KOPT-K1 (cell line): ENCODE results near the gene MED6.

ENCODE experiments used
- H3K27ac ChIP-seq: fragments of 200-600 bp; sonication (generic); 2 replicates; pipeline ENCODE4 v1.5.1; 2016; ENCODE audit warnings: antibody characterized with exemption, mild to moderate bottlenecking, low read depth, low read length; ENCODE audit not compliant: poor library complexity, severe bottlenecking
- H3K36me3 ChIP-seq: fragments of 200-600 bp; sonication (generic); 2 replicates; pipeline ENCODE4 v1.5.1; 2017; ENCODE audit warnings: antibody characterized with exemption, mild to moderate bottlenecking, low read length, moderate library complexity; ENCODE audit not compliant: insufficient read depth
- H3K9me3 ChIP-seq: fragments of 200-600 bp; sonication (generic); 2 replicates; pipeline ENCODE4 v1.5.1; 2017; ENCODE audit warnings: antibody characterized with exemption, low read length, mild to moderate bottlenecking; ENCODE audit not compliant: insufficient read depth, poor library complexity, severe bottlenecking

Gene MED6, protein sequence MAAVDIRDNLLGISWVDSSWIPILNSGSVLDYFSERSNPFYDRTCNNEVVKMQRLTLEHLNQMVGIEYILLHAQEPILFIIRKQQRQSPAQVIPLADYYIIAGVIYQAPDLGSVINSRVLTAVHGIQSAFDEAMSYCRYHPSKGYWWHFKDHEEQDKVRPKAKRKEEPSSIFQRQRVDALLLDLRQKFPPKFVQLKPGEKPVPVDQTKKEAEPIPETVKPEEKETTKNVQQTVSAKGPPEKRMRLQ

GRCh38 chr14:70600382-70601157 lies at the start of gene MED6:
Gene MED6 (minus strand): TSS chr14:70600655. CDS start chr14:70600637, 18 bp downstream.
- H3K36me3 ChIP-seq, result peaks cover 19% of the 10 kb centered on the region
- peak within 1 kb of the TSS; percentile 67 for H3K27ac ChIP-seq

GRCh38 chr14:70649803-70650202 lies 49.3 kb upstream of the MED6 start:
- H3K9me3 ChIP-seq, result no peaks in the 10 kb centered on the region
- H3K36me3 ChIP-seq, result no peaks in the 10 kb centered on the region
- H3K27ac ChIP-seq, result no peak overlapping the region

More at GRCh38 chr14:70600382-70601157, at the start of gene MED6:
- no peaks in the 10 kb centered on the region for H3K9me3 ChIP-seq

DNA sequence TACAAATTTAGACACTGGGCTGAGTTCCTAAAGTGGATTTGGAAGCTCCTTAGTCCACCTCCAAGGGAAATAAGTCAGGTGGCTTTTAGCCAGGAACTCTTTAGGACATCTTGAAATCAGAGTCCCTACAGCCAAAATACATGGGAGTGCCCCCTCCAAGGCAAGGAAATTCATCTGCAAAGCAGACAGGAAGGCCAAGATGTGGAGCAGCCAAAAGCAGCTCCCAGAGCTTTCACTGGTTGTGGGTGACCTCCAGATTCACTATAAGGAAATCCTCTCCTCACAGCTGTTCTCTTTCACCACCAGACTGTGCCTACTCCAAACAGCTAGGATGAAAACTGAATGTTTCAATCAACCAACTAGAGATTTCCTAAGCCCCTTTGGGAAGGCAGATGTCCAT lies 47.9 kb upstream of the MED6 start:
- Histone ChIP-seq H3K27ac (no peak overlapping the region), H3K36me3 (no peaks in the 10 kb centered on the region), H3K9me3 (no peaks in the 10 kb centered on the region)

GRCh38 chr14:70646705-70647104 lies 46.2 kb upstream of the MED6 start:
- Histone ChIP-seq H3K27ac (peak overlapping the region; percentile 32), H3K36me3 (no peaks in the 10 kb centered on the region), H3K9me3 (no peaks in the 10 kb centered on the region)

DNA sequence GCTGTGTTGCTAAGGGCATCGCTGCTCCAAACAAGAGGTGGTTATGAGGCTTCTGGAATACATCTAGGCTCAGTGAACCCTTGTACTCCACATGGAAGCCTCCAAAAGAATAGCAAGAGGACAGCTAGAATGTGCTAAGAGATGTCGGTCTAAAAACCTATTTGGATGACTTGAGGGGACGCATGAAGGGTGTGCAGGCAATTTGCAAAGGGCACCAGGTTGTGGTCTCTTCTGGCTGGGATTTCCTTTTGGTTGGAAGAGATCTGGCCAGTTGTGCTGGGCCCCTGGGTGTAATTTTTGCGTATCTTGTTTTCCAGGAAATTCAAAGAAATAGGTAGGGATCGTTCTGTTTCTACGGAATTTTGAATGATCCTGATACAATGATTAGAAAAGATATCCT lies 45.4 kb upstream of the MED6 start:
- Histone ChIP-seq H3K27ac (no peak overlapping the region), H3K9me3 (no peaks in the 10 kb centered on the region), H3K36me3 (no peaks in the 10 kb centered on the region)

- H3K27ac ChIP-seq, result no peak overlapping the region
- no peaks in the 10 kb centered on the region for H3K9me3 ChIP-seq
- no peaks in the 10 kb centered on the region for H3K36me3 ChIP-seq
Measured at GRCh38 chr14:70643967-70644366, 43.5 kb upstream of the MED6 start.

DNA sequence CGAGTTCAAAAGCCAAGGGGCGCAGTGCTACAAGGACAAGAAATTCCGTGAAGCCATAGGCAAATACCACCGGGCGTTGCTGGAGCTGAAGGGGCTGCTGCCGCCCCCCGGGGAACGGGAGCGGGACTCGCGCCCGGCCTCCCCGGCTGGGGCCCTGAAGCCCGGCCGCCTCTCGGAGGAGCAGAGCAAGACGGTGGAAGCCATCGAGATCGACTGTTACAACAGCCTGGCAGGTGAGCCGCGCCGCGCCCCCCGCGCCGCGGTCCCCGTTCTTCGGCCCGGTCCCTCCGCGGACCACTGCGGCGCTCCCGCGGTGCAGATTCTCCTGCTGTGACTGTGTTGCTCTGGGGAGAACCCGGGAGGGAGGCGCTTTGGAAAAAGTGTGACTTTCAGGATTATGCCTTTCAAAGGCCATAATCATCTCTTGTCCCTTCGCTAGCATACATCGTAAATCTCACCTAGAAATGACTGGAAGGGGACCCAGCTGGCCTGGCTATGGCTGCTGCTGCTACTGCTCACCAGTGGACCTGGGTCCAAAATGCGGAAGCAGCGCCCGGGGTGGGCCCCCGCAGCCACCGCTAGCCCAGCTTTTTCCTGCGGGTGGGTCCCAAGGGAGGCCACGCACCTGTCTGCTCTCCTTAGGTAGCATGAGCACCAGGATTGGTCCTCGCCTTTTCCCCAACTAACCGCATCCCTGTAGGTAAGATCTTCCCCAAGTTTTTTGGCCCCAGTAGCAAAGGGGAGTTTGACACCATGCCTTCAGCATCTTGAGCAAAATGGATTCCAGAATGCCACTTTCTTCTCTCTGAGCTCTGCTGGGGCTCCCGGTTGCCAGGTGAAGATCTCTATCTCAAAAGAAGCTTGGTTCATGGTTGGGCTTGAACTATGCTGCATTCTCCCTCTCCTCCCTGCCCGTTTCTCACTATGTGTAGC lies 42.1 kb upstream of the MED6 start:
- no peaks in the 10 kb centered on the region for H3K36me3 ChIP-seq
- H3K9me3 ChIP-seq, result no peaks in the 10 kb centered on the region
- H3K27ac ChIP-seq, result peak overlapping the region; percentile 35

DNA sequence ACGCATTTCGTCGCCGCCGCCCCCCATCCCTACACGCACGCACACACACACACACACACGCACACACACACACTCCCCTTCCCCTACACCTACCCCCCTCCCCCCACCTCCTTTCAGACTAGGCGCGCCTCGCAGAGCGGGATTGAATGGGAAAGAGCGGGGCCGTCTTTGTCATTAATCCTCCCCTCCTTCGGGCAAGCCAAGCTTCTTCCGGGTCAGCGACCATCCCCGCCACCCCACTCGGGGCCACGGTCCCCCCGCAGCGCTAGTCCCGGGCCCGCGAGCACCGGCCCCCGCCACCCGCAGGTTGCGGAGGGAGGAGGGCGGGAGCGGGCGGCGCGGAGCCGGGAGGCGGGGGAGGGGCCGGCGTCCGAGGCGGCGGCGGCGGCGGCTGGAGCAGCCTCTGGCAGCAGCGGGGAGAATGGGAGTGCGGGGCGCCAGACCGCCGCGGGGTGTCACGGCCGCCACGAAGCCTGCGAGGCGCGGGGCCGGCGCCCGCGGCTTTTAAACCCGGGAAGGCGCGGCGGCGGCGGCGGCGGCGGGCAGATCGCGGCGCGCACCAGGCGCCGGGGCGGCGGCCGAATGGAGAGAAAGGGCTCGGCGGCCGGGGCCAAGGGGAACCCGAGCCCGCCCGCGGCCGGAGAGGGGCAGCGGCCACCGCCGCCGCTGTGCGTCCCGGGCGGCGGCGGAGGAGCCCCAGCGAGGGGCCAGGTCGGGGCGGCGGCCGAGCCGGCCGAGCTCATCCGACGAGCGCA lies 41.3 kb upstream of the MED6 start, which contains the start of gene TTC9:
TTC9 (plus strand) TSS at position 369 of the 755 bp plus-strand sequence; CDS start at position 583, 214 bp downstream.
- Histone ChIP-seq H3K36me3 (no peaks in the 10 kb centered on the region), H3K27ac (peak within 1 kb of the TSS; percentile 37), H3K9me3 (no peaks in the 10 kb centered on the region)

- Histone ChIP-seq H3K36me3 (no peaks in the 10 kb centered on the region), H3K27ac (peak overlapping the region; percentile 37), H3K9me3 (no peaks in the 10 kb centered on the region)
Measured at GRCh38 chr14:70640938-70641547, 40.6 kb upstream of the MED6 start.

DNA sequence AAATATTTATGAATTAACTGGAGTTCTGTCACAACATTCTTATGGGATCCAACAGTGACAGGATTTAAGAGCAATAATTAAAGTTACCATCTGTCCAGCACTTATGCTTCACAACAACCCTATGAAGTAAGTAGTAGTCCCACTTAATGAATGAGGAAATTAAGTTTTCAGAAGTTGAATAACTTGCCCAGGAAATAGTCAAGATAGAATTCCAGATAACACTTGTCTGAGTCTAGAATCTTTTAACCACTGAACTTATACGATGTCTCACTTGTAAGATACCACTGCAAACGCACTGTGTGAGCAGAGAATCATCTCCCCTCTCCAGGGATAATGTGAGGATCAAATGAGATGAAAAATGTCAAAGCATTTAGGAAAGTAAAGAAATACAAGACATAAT lies 38.0 kb upstream of the MED6 start:
- no peak overlapping the region for H3K27ac ChIP-seq
- H3K36me3 ChIP-seq, result no peaks in the 10 kb centered on the region
- no peaks in the 10 kb centered on the region for H3K9me3 ChIP-seq

GRCh38 chr14:70635971-70636595 lies 35.6 kb upstream of the MED6 start:
- Histone ChIP-seq H3K9me3 (no peaks in the 10 kb centered on the region), H3K36me3 (no peaks in the 10 kb centered on the region), H3K27ac (no peak overlapping the region)

GRCh38 chr14:70631948-70632347 lies 31.5 kb upstream of the MED6 start:
- Histone ChIP-seq H3K9me3 (peaks cover 11% of the 10 kb centered on the region), H3K36me3 (no peaks in the 10 kb centered on the region), H3K27ac (no peak overlapping the region)

DNA sequence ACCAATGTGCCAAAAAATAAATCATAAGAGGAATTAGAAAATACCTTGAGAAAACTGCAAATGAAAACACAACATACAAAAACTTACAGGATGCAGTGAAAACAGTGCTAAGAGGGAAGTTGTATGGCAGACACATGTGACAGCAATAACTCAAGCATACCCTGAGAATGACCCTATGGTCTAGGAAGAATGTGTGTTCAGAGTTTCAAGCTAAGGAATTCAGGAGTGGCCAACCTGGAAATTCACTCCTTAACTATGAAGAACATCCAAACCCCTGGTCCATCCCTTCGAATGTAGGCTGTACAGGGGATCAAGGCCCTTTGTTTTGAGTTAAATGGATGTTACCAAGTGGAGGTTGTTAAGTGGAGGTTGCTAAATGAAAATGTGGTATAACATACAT lies 24.5 kb upstream of the MED6 start:
- Histone ChIP-seq H3K9me3 (peaks cover 21% of the 10 kb centered on the region), H3K27ac (no peak overlapping the region), H3K36me3 (no peaks in the 10 kb centered on the region)
